ENCODE data around the gene PNMA1. TPM values are rescaled to one million over a fixed set of nuclear protein-coding genes. Genes with fewer than 3 reads are reported as not detected.

Gene PNMA1
- total RNA-seq, 2 donors from 2014 or later: 38.1 to 47.5 TPM

GRCh38 chr14:73723797-73724661 is 9.8 kb upstream of the PNMA1 start:
- Mint-ChIP-seq H3K27ac (peak overlapping the region; percentile 68), H3K4me3 (peak overlapping the region in 1 of 2 donors; percentile 6), H3K4me1 (ENCODE audit: low read depth) (peaks cover 17% of the 10 kb centered on the region), H3K27me3 (ENCODE audit: low read depth) (no peaks in the 10 kb centered on the region), H3K9me3 (no peaks in the 10 kb centered on the region), H3K36me3 (ENCODE audit: insufficient read depth in 2 of 2) (peaks cover 12 to 41% of the 10 kb centered on the region in 2 donors)
- no peak for DNase-seq
- no peak for ATAC-seq (replicated peaks in 1 of 2)

- DNase-seq (no peak), ATAC-seq (replicated peaks in 1 of 2) (no peak)
- peak overlapping the region in 1 of 2 donors; percentile 6 for H3K4me3 Mint-ChIP-seq
- H3K9me3 Mint-ChIP-seq: no peaks in the 10 kb centered on the region
- H3K4me1 Mint-ChIP-seq (ENCODE audit: low read depth): peaks cover 11% of the 10 kb centered on the region
- H3K27me3 Mint-ChIP-seq (ENCODE audit: low read depth): no peaks in the 10 kb centered on the region
- H3K36me3 Mint-ChIP-seq (ENCODE audit: insufficient read depth in 2 of 2): peaks cover 8 to 36% of the 10 kb centered on the region in 2 donors
- peak overlapping the region; percentile 68 for H3K27ac Mint-ChIP-seq
These were observed 9.2 kb upstream of the PNMA1 start for GRCh38 chr14:73723406-73723796.

- H3K27ac Mint-ChIP-seq: no peak overlapping the region
- H3K27me3 Mint-ChIP-seq (ENCODE audit: low read depth): no peaks in the 10 kb centered on the region
- H3K36me3 Mint-ChIP-seq (ENCODE audit: insufficient read depth in 2 of 2): peaks cover 8 to 40% of the 10 kb centered on the region in 2 donors
- no peaks in the 10 kb centered on the region for H3K9me3 Mint-ChIP-seq
- ATAC-seq (replicated peaks in 1 of 2): no peak
- DNase-seq: no peak
- H3K4me1 Mint-ChIP-seq (ENCODE audit: low read depth): peaks cover 5% of the 10 kb centered on the region
- H3K4me3 Mint-ChIP-seq: no peak overlapping the region
These were observed 8.4 kb upstream of the PNMA1 start for GRCh38 chr14:73722581-73722980.

GRCh38 chr14:73721101-73721821 is 7.1 kb upstream of the PNMA1 start:
- H3K36me3 Mint-ChIP-seq (ENCODE audit: insufficient read depth in 2 of 2): peaks cover 8 to 37% of the 10 kb centered on the region in 2 donors
- H3K9me3 Mint-ChIP-seq: no peaks in the 10 kb centered on the region
- no peak overlapping the region for H3K4me3 Mint-ChIP-seq
- H3K27ac Mint-ChIP-seq: no peak overlapping the region
- no peaks in the 10 kb centered on the region for H3K27me3 Mint-ChIP-seq (ENCODE audit: low read depth)
- H3K4me1 Mint-ChIP-seq (ENCODE audit: low read depth): no peaks in the 10 kb centered on the region
- no peak for ATAC-seq (replicated peaks in 1 of 2)
- no peak for DNase-seq

GRCh38 chr14:73720636-73721035 is 6.5 kb upstream of the PNMA1 start:
- DNase-seq (no peak), ATAC-seq (replicated peaks in 1 of 2) (no peak)
- Mint-ChIP-seq H3K9me3 (no peaks in the 10 kb centered on the region), H3K27me3 (ENCODE audit: low read depth) (no peaks in the 10 kb centered on the region), H3K36me3 (ENCODE audit: insufficient read depth in 2 of 2) (peaks cover 8 to 37% of the 10 kb centered on the region in 2 donors), H3K4me3 (no peak overlapping the region), H3K27ac (no peak overlapping the region), H3K4me1 (ENCODE audit: low read depth) (no peaks in the 10 kb centered on the region)

- Mint-ChIP-seq H3K27ac (no peak overlapping the region), H3K36me3 (ENCODE audit: insufficient read depth in 2 of 2) (peaks cover 8 to 37% of the 10 kb centered on the region in 2 donors)
These were observed 5.6 kb upstream of the PNMA1 start for GRCh38 chr14:73719791-73720190.

GRCh38 chr14:73719361-73719760 is 5.2 kb upstream of the PNMA1 start:
- Mint-ChIP-seq H3K4me1 (ENCODE audit: low read depth) (peaks cover 5% of the 10 kb centered on the region), H3K36me3 (ENCODE audit: insufficient read depth in 2 of 2) (peaks cover 8 to 37% of the 10 kb centered on the region in 2 donors), H3K27ac (no peak overlapping the region), H3K4me3 (no peak overlapping the region), H3K9me3 (no peaks in the 10 kb centered on the region), H3K27me3 (ENCODE audit: low read depth) (no peaks in the 10 kb centered on the region)
- ATAC-seq (replicated peaks in 1 of 2) (no peak), DNase-seq (no peak)

More at GRCh38 chr14:73719791-73720190, 5.6 kb upstream of the PNMA1 start:
- H3K4me1 Mint-ChIP-seq (ENCODE audit: low read depth): peaks cover 2% of the 10 kb centered on the region
- ATAC-seq (replicated peaks in 1 of 2) (no peak), DNase-seq (no peak)
- H3K27me3 Mint-ChIP-seq (ENCODE audit: low read depth): no peaks in the 10 kb centered on the region
- no peak overlapping the region for H3K4me3 Mint-ChIP-seq
- no peaks in the 10 kb centered on the region for H3K9me3 Mint-ChIP-seq

GRCh38 chr14:73718418-73719251 is 4.5 kb upstream of the PNMA1 start:
- Mint-ChIP-seq H3K9me3 (no peaks in the 10 kb centered on the region), H3K27ac (peak overlapping the region; percentile 69), H3K27me3 (ENCODE audit: low read depth) (no peaks in the 10 kb centered on the region)

GRCh38 chr14:73717711-73718417 is 3.7 kb upstream of the PNMA1 start:
- H3K9me3 Mint-ChIP-seq: no peaks in the 10 kb centered on the region
- no peak for DNase-seq
- H3K27me3 Mint-ChIP-seq (ENCODE audit: low read depth): no peaks in the 10 kb centered on the region
- peaks cover 8% of the 10 kb centered on the region for H3K4me1 Mint-ChIP-seq (ENCODE audit: low read depth)
- ATAC-seq (replicated peaks in 1 of 2): no peak
- peak overlapping the region; percentile 69 for H3K27ac Mint-ChIP-seq
- peaks cover 10 to 29% of the 10 kb centered on the region in 2 donors for H3K36me3 Mint-ChIP-seq (ENCODE audit: insufficient read depth in 2 of 2)
- H3K4me3 Mint-ChIP-seq: no peak overlapping the region

More at GRCh38 chr14:73718418-73719251, 4.5 kb upstream of the PNMA1 start:
- H3K4me3 Mint-ChIP-seq: no peak overlapping the region
- no peak for DNase-seq
- no peak for ATAC-seq (replicated peaks in 1 of 2)
- peaks cover 5% of the 10 kb centered on the region for H3K4me1 Mint-ChIP-seq (ENCODE audit: low read depth)
- H3K36me3 Mint-ChIP-seq (ENCODE audit: insufficient read depth in 2 of 2): peaks cover 9 to 31% of the 10 kb centered on the region in 2 donors

GRCh38 chr14:73717266-73717665 is 3.1 kb upstream of the PNMA1 start:
- H3K27me3 Mint-ChIP-seq (ENCODE audit: low read depth): no peaks in the 10 kb centered on the region
- H3K27ac Mint-ChIP-seq: no peak overlapping the region
- no peak overlapping the region for H3K4me3 Mint-ChIP-seq
- H3K9me3 Mint-ChIP-seq: no peaks in the 10 kb centered on the region
- ATAC-seq (replicated peaks in 1 of 2): no peak
- no peak for DNase-seq
- H3K4me1 Mint-ChIP-seq (ENCODE audit: low read depth): peaks cover 14% of the 10 kb centered on the region
- H3K36me3 Mint-ChIP-seq (ENCODE audit: insufficient read depth in 2 of 2): peaks cover 8 to 24% of the 10 kb centered on the region in 2 donors

- no peaks in the 10 kb centered on the region for H3K27me3 Mint-ChIP-seq (ENCODE audit: low read depth)
- no peak overlapping the region for H3K27ac Mint-ChIP-seq
- peaks cover 8 to 15% of the 10 kb centered on the region in 2 donors for H3K36me3 Mint-ChIP-seq (ENCODE audit: insufficient read depth in 2 of 2)
- no peaks in the 10 kb centered on the region for H3K9me3 Mint-ChIP-seq
- DNase-seq (no peak), ATAC-seq (replicated peaks in 1 of 2) (no peak)
- H3K4me1 Mint-ChIP-seq (ENCODE audit: low read depth): peaks cover 19% of the 10 kb centered on the region
- H3K4me3 Mint-ChIP-seq: no peak overlapping the region
These were observed 1.5 kb upstream of the PNMA1 start for GRCh38 chr14:73715707-73716106.

GRCh38 chr14:73714656-73715081 is 485 bp upstream of the PNMA1 start:
- Mint-ChIP-seq H3K4me1 (ENCODE audit: low read depth) (peaks cover 26% of the 10 kb centered on the region), H3K36me3 (ENCODE audit: insufficient read depth in 2 of 2) (peaks cover 8 to 15% of the 10 kb centered on the region in 2 donors), H3K27ac (no peak overlapping the region), H3K9me3 (no peaks in the 10 kb centered on the region), H3K27me3 (ENCODE audit: low read depth) (no peaks in the 10 kb centered on the region), H3K4me3 (peak overlapping the region; percentile 64 to 73)
- ATAC-seq (replicated peaks in 1 of 2): no peak
- DNase-seq: no peak

Measured in activated T-cell treated with anti-CD3 and anti-CD28 coated beads, Interleukin-2, amount 50 U/mL, for 72 hours (primary cell).